ENCODE measurements around the gene SLC4A4.
"Not testable (repeated sequence)": the region's sequence is repeated elsewhere in the genome, so short reads cannot be mapped to it uniquely, and the experiment has no call there.

Gene SLC4A4

GRCh38 chr4:71360844-71361243 lies 22.0 kb downstream of the SLC4A4 start:
- no peak for DNase-seq

GRCh38 chr4:71361476-71361875 lies 22.7 kb downstream of the SLC4A4 start:
- DNase-seq, result no peak

GRCh38 chr4:71366766-71367165 lies 27.9 kb downstream of the SLC4A4 start:
- DNase-seq, result no peak

- DNase-seq, result no peak
Observed at GRCh38 chr4:71367546-71367945, 28.7 kb downstream of the SLC4A4 start.

- no peak for DNase-seq
Observed at GRCh38 chr4:71368906-71369305, 30.1 kb downstream of the SLC4A4 start.

- no peak for DNase-seq
Observed at GRCh38 chr4:71369536-71369935, 30.7 kb downstream of the SLC4A4 start.

- no peak for DNase-seq
Observed at GRCh38 chr4:71375494-71375893, 36.7 kb downstream of the SLC4A4 start.

- no peak for DNase-seq
Observed at GRCh38 chr4:71377561-71377960, 38.7 kb downstream of the SLC4A4 start.

GRCh38 chr4:71379126-71379525 lies 40.3 kb downstream of the SLC4A4 start:
- DNase-seq, result no peak

GRCh38 chr4:71380788-71381187 lies 42.0 kb downstream of the SLC4A4 start:
- DNase-seq, result no peak

GRCh38 chr4:71382125-71382899 lies 43.5 kb downstream of the SLC4A4 start:
- no peak for DNase-seq

- no peak for DNase-seq
Observed at GRCh38 chr4:71382900-71383560, 44.2 kb downstream of the SLC4A4 start.

- DNase-seq, result no peak
Observed at GRCh38 chr4:71383984-71384383, 45.2 kb downstream of the SLC4A4 start.

- DNase-seq, result no peak
Observed at GRCh38 chr4:71389149-71389827, 50.5 kb downstream of the SLC4A4 start.

- DNase-seq, result no peak
Observed at GRCh38 chr4:71392109-71392508, 53.3 kb downstream of the SLC4A4 start.

- DNase-seq, result no peak
Observed at GRCh38 chr4:71396382-71396781, 57.6 kb downstream of the SLC4A4 start.

GRCh38 chr4:71400810-71401209 lies 62.0 kb downstream of the SLC4A4 start:
- DNase-seq, result no peak

GRCh38 chr4:71402616-71403015 lies 63.8 kb downstream of the SLC4A4 start:
- DNase-seq, result no peak

GRCh38 chr4:71404049-71404448 lies 65.2 kb downstream of the SLC4A4 start:
- DNase-seq, result no peak

GRCh38 chr4:71405791-71406190 lies 67.0 kb downstream of the SLC4A4 start:
- DNase-seq, result no peak

GRCh38 chr4:71406459-71406963 lies 67.7 kb downstream of the SLC4A4 start:
- peak; percentile 80 for DNase-seq

GRCh38 chr4:71408961-71409360 lies 70.1 kb downstream of the SLC4A4 start:
- not testable (repeated sequence) for DNase-seq

- DNase-seq, result no peak
Observed at GRCh38 chr4:71411981-71412380, 73.2 kb downstream of the SLC4A4 start.

- no peak for DNase-seq
Observed at GRCh38 chr4:71415491-71415890, 76.7 kb downstream of the SLC4A4 start.

All from MV-4-11 (cell line).